GM23338 (cell line): ENCODE measurements around the gene GOLGA6A. TPM values are rescaled to one million over a fixed set of nuclear protein-coding genes. Genes with fewer than 3 reads are reported as not detected.

Experiments used
- ATAC-seq: fragments of 200-7000 bp; cut with Tn5 transposase; 3 replicates; pipeline ENCODE4 v1.9.1; 2020
- DNase-seq: peaks from one replicate; pipeline ENCODE4 v3.0.0-alpha.2; 2015; ENCODE audit warnings: low spot score
- H2AFZ ChIP-seq: fragments of 200-600 bp; sonication (generic); 2 replicates; pipeline ENCODE4 v1.8.0; 2016; ENCODE audit warnings: antibody characterized with exemption, mild to moderate bottlenecking, moderate library complexity
- H3F3A ChIP-seq: fragments of 200-600 bp; sonication (generic); replicated peaks from 2 replicates; pipeline ENCODE4 v1.8.0; 2017; ENCODE audit warnings: antibody characterized with exemption, mixed run types, low read depth
- H3K27ac ChIP-seq: fragments of 200-600 bp; sonication (generic); 2 replicates; pipeline ENCODE4 v1.6.1; 2016; ENCODE audit warnings: low read depth
- H3K27me3 ChIP-seq: fragments of 200-600 bp; sonication (generic); 2 replicates; pipeline ENCODE4 v1.8.0; 2016; ENCODE audit warnings: mild to moderate bottlenecking, mixed run types, moderate library complexity; ENCODE audit not compliant: insufficient read depth
- H3K36me3 ChIP-seq: fragments of 200-600 bp; sonication (generic); 2 replicates; pipeline ENCODE4 v1.8.0; 2016; ENCODE audit warnings: mild to moderate bottlenecking; ENCODE audit not compliant: insufficient read depth
- H3K4me1 ChIP-seq: fragments of 200-600 bp; sonication (generic); 2 replicates; pipeline ENCODE4 v1.8.0; 2016; ENCODE audit warnings: mild to moderate bottlenecking, moderate library complexity; ENCODE audit not compliant: insufficient read depth
- H3K4me2 ChIP-seq: fragments of 200-600 bp; sonication (generic); 2 replicates; pipeline ENCODE4 v1.7.1; 2017; ENCODE audit warnings: mixed run types
- H3K4me3 ChIP-seq: fragments of 200-600 bp; sonication (generic); 2 replicates; pipeline ENCODE4 v1.6.1; 2016; ENCODE audit warnings: mixed run types
- H3K79me2 ChIP-seq: fragments of 200-600 bp; sonication (generic); replicated peaks from 2 replicates; pipeline ENCODE4 v1.8.0; 2017; ENCODE audit warnings: mild to moderate bottlenecking; ENCODE audit not compliant: insufficient read depth
- H3K9me2 ChIP-seq: fragments of 200-600 bp; sonication (generic); 2 replicates; pipeline ENCODE4 v1.8.0; 2017; ENCODE audit not compliant: insufficient read depth
- H4K20me1 ChIP-seq: fragments of 200-600 bp; sonication (generic); replicated peaks from 2 replicates; pipeline ENCODE4 v1.8.0; 2017; ENCODE audit warnings: mild to moderate bottlenecking; ENCODE audit not compliant: insufficient read depth
- H3K27ac Mint-ChIP-seq: 2 replicates; pipeline ENCODE4 v1.8.0; 2020; ENCODE audit warnings: inconsistent platforms, mild to moderate bottlenecking, moderate library complexity, mixed read lengths
- H3K27me3 Mint-ChIP-seq: 3 replicates; pipeline ENCODE4 v1.8.0; 2022; ENCODE audit warnings: low read depth, mild to moderate bottlenecking, moderate library complexity, mixed read lengths, inconsistent platforms; ENCODE audit not compliant: insufficient read depth, poor library complexity
- H3K36me3 Mint-ChIP-seq: 3 replicates; pipeline ENCODE4 v1.8.0; 2021; ENCODE audit warnings: low read depth, mild to moderate bottlenecking, inconsistent platforms, moderate library complexity, mixed read lengths
- H3K4me1 Mint-ChIP-seq: 3 replicates; pipeline ENCODE4 v1.8.0; 2020; ENCODE audit warnings: mild to moderate bottlenecking, inconsistent platforms, mixed read lengths
- H3K4me3 Mint-ChIP-seq: 3 replicates; pipeline ENCODE4 v1.8.0; 2021; ENCODE audit warnings: moderate library complexity, mild to moderate bottlenecking, inconsistent platforms, mixed read lengths
- H3K9me3 Mint-ChIP-seq: 3 replicates; pipeline ENCODE4 v1.8.0; 2020; ENCODE audit warnings: moderate library complexity, mild to moderate bottlenecking, inconsistent platforms, mixed read lengths
- EZH2 ChIP-seq: fragments of 200-600 bp; sonication (generic); IDR thresholded peaks from one replicate; pipeline ENCODE4 v1.8.0; 2017; ENCODE audit warnings: antibody characterized with exemption, mild to moderate bottlenecking, low read depth; ENCODE audit not compliant: unreplicated experiment
- JUNB ChIP-seq: IDR thresholded peaks from one replicate; pipeline ENCODE4 v1.6.1; 2016; ENCODE audit warnings: antibody characterized with exemption; ENCODE audit not compliant: unreplicated experiment
- NANOG ChIP-seq: IDR thresholded peaks from 2 replicates; pipeline ENCODE4 v1.6.1; 2016; ENCODE audit warnings: antibody characterized with exemption, borderline replicate concordance
- POLR2AphosphoS5 ChIP-seq: IDR thresholded peaks from 2 replicates; pipeline ENCODE4 v1.6.1; 2016; ENCODE audit warnings: antibody characterized with exemption, low read depth
- REST ChIP-seq: IDR thresholded peaks from one replicate; pipeline ENCODE4 v1.6.1; 2018; ENCODE audit warnings: antibody characterized with exemption; ENCODE audit not compliant: unreplicated experiment
- STAT1 ChIP-seq: IDR thresholded peaks from one replicate; pipeline ENCODE4 v1.6.1; 2016; ENCODE audit warnings: antibody characterized with exemption; ENCODE audit not compliant: unreplicated experiment
- ZNF114 ChIP-seq: fragments of 250-450 bp; sonication (Bioruptor Pico); IDR thresholded peaks from 2 replicates; pipeline ENCODE4 v1.5.0; 2020; ENCODE audit warnings: mild to moderate bottlenecking, moderate library complexity
- ZNF331 ChIP-seq: fragments of 250-450 bp; sonication (Bioruptor Pico); IDR thresholded peaks from 2 replicates; pipeline ENCODE4 v1.5.0; 2020; ENCODE audit warnings: low read depth, mild to moderate bottlenecking, moderate library complexity
- polyA plus RNA-seq: library from polyadenylated mRNA; unstranded; fragments of >200 nt; fragmentation: Nextera tagmentation; extraction: Ambion mirVana; gene quantifications from 2 replicates; pipeline ENCODE4 v1.2.1, GENCODE V29; 2016
- total RNA-seq: library from RNA; depleted of rRNA; stranded (reverse); fragments of >200 nt; shearing (Covaris generic); gene quantifications from 2 replicates; pipeline ENCODE4 v1.2.3, GENCODE V29; 2014
- TF ChIP-seq, protein P1 (sequence below), 2 experiments: fragments of 200-600 bp in 1 of 2; sonication (generic) in 1 of 2; conservative IDR thresholded peaks; 2 replicates each; pipeline versions ENCODE4 v1.5.1 to v1.6.1; 2016 to 2017; ENCODE audit warnings: antibody characterized with exemption in 2 of 2, low read depth in 2 of 2, mild to moderate bottlenecking in 2 of 2, moderate library complexity in 1 of 2

The GOLGA6A gene
- total and polyA plus RNA-seq, 2 experiments from 2014 or later, result 0.18 to 2.1 TPM

DNA sequence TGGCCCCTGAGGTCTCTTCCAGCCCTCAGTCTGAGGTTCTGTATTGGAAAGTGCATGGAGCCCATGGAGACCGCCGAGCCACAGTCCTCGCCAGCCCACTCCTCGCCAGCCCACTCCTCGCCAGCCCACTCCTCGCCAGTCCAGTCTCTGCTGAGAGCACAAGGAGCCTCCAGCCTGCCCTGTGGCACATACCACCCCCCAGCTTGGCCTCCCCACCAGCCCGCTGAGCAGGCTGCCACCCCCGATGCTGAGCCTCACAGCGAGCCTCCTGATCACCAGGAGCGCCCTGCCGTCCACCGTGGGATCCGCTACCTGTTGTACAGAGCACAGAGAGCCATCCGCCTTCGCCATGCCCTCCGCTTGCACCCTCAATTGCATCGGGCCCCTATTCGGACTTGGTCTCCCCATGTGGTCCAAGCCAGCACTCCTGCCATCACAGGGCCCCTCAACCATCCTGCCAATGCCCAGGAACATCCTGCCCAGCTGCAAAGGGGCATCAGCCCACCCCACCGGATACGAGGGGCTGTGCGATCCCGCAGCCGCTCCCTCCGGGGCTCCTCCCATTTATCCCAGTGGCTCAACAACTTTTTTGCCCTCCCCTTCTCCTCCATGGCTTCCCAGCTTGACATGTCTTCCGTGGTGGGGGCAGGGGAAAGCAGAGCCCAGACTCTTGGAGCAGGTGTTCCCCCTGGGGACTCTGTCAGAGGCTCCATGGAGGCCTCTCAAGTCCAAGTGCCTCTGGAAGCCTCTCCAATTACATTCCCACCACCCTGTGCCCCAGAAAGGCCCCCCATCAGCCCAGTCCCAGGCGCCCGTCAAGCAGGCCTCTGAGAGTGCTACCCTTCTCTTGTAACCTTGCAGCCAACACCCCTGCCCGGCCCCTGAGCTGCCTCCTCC, 47.0 kb downstream of the GOLGA6A start (continued):
- TF ChIP-seq REST (no peak), ZNF331 (CRISPR knock-in tag) (no peak), POLR2AphosphoS5 (no peak), NANOG (no peak), EZH2 (no peak), STAT1 (no peak), ZNF114 (CRISPR knock-in tag) (no peak)
- TF ChIP-seq, protein P1, sequence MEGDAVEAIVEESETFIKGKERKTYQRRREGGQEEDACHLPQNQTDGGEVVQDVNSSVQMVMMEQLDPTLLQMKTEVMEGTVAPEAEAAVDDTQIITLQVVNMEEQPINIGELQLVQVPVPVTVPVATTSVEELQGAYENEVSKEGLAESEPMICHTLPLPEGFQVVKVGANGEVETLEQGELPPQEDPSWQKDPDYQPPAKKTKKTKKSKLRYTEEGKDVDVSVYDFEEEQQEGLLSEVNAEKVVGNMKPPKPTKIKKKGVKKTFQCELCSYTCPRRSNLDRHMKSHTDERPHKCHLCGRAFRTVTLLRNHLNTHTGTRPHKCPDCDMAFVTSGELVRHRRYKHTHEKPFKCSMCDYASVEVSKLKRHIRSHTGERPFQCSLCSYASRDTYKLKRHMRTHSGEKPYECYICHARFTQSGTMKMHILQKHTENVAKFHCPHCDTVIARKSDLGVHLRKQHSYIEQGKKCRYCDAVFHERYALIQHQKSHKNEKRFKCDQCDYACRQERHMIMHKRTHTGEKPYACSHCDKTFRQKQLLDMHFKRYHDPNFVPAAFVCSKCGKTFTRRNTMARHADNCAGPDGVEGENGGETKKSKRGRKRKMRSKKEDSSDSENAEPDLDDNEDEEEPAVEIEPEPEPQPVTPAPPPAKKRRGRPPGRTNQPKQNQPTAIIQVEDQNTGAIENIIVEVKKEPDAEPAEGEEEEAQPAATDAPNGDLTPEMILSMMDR (conservative IDR thresholded peaks at IDR 0.05; ENCODE audit: low read depth in 2 of 2), result no peak

DNA sequence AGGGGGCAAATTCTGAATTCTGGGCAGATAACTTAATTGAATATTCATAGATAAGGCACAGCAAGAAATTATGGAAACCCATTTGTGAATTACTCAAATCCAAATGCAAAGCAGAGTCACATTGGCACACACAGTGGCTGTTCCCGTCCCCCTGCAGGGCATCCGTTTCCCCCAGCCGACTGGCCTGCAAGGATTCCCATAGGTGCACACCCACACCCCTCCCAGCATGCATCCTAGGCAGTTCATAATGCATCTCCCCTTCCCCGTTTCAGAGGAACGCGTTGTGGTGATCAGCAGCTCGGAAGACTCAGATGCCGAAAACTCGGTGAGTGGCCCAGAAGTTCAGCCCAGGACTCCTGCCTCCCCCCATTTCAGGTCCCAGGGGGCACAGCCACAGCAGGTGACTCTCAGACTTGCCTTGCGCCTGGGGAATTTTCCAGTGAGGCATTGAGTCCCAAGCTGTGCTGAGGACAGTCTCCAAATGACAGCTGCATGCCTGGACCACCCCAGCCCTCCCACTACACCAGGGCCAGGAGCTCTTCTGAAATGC, 48.1 kb downstream of the GOLGA6A start:
- peaks cover 22% of the 10 kb centered on the region for H3K4me1 Mint-ChIP-seq
- H3K27ac Mint-ChIP-seq, result no peak overlapping the region
- Histone ChIP-seq H4K20me1 (no peaks in the 10 kb centered on the region; the same call in 1 of the 2 replicates), H3K4me2 (no peak overlapping the region), H3K79me2 (no peaks in the 10 kb centered on the region), H3K9me2 (no peaks in the 10 kb centered on the region), H3K4me3 (no peak overlapping the region), H3K27ac (no peak overlapping the region), H2AFZ (no peak overlapping the region), H3K4me1 (peaks cover 6% of the 10 kb centered on the region), H3K27me3 (no peaks in the 10 kb centered on the region), H3F3A (no peaks in the 10 kb centered on the region), H3K36me3 (no peaks in the 10 kb centered on the region)
- DNase-seq (no peak), ATAC-seq (no peak)
- peaks cover 6% of the 10 kb centered on the region; the same call in 2 of the 3 replicates for H3K36me3 Mint-ChIP-seq
- H3K27me3 Mint-ChIP-seq, result peaks cover 27% of the 10 kb centered on the region
- no peaks in the 10 kb centered on the region; the same call in 2 of the 3 replicates for H3K9me3 Mint-ChIP-seq
- no peak overlapping the region for H3K4me3 Mint-ChIP-seq
- no peak for TF ChIP-seq ZNF331 (CRISPR knock-in tag)
- no peak for TF ChIP-seq ZNF114 (CRISPR knock-in tag)
- TF ChIP-seq JUNB, result no peak
- TF ChIP-seq, protein P1 (conservative IDR thresholded peaks at IDR 0.05; ENCODE audit: low read depth in 2 of 2), result no peak
